Mucosa of descending colon (tissue), 3 donors: ENCODE measurements around the gene TRIM25. TPM values are rescaled to one million over a fixed set of nuclear protein-coding genes. Genes with fewer than 3 reads are reported as not detected.

Experiments
- ATAC-seq: fragments of 200-7000 bp; cut with Tn5 transposase; one replicate; pipeline ENCODE4 v1.9.1; 2020; ENCODE audit warnings: mild to moderate bottlenecking, moderate library complexity
- DNase-seq, 3 donors: peaks; one replicate each; pipeline ENCODE4 v3.0.0-alpha.2; 2020
- H3K36me3 ChIP-seq: fragments of 200-600 bp; one replicate; pipeline ENCODE4 v1.8.0; 2021; ENCODE audit warnings: low read depth, mild to moderate bottlenecking
- H3K4me1 ChIP-seq: fragments of 200-600 bp; one replicate; pipeline ENCODE4 v1.8.0; 2021; ENCODE audit warnings: low read depth, mild to moderate bottlenecking
- H3K4me3 ChIP-seq: fragments of 200-600 bp; one replicate; pipeline ENCODE4 v1.8.0; 2021; ENCODE audit warnings: mild to moderate bottlenecking
- H3K9me3 ChIP-seq: fragments of 200-600 bp; one replicate; pipeline ENCODE4 v1.8.0; 2021; ENCODE audit warnings: mild to moderate bottlenecking
- CTCF ChIP-seq: fragments of 200-600 bp; IDR thresholded peaks from one replicate; pipeline ENCODE4 v1.8.0; 2022; ENCODE audit warnings: antibody characterized with exemption, mild to moderate bottlenecking
- intact Hi-C, 2 donors: fragments of 100-400 bp; cut with DNase I in 1 of 2; cut with micrococcal nuclease in 1 of 2; formaldehyde crosslinking; loops; one replicate each; pipeline versions ENCODE4 v1.11.0 to v1.11.1; 2022; cut with DNase I, micrococcal nuclease
- total RNA-seq, 3 donors: library from RNA; stranded (reverse); fragmentation: NEBNext Ultra II Directional in 2 of 3; extraction: Animal tissue kit (Norgen Biotek cat#: 25700) in 2 of 3; gene quantifications; one replicate each; pipeline versions ENCODE4 v1.2.1 to v1.2.4, GENCODE V29; 2021 to 2023
- donor health status: DM: no; HTN: no; CAD: no; lungs with moderate emphysema.
- donor health status: DM: no; HTN: no; CAD: no.
- donor health status: DM: no; HTN: yes; CAD: no.

TRIM25 gene
- total RNA-seq, 3 donors from 2014 or later = 76.1 to 130 (median 115) TPM

GRCh38 chr17:56883616-56884015 is 30.2 kb downstream of the TRIM25 start:
- Histone ChIP-seq H3K4me3 (no peak overlapping the region), H3K9me3 (peaks cover 8% of the 10 kb centered on the region), H3K36me3 (no peaks in the 10 kb centered on the region), H3K4me1 (peaks cover 26% of the 10 kb centered on the region)
- intact Hi-C loops = no loop called here
- no peak for DNase-seq
- TF ChIP-seq CTCF = no peak
- no peak for ATAC-seq

DNA sequence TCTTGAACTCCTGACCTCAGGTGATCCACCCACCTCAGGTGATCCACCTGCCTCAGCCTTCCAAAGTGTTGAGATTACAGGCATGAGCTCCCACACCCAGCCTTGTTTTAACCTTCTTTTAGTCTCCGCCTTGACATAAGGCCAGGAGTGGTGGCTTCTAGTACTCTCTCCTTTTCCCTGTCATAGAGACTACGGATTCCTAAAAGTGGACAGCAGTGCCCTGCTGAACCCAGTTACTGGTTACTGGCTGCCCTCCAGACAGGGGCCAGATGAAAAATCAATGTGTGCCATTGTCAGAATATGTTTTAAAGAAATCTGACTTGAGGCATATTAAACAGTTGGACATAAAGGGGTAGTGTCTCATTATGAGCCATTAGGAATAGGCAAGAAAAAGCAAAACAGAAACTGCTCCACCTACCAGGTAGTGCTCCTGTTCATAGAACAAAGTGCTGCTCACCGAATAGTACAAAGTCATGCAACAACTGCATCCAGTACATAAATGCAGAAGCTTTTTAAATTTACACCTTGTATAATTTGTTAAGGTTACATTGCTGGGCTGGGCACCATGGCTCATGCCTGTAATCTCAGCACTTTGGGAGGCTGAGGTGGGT is 32.1 kb downstream of the TRIM25 start:
- ATAC-seq = no peak
- no peak for TF ChIP-seq CTCF
- H3K4me3 ChIP-seq = no peak overlapping the region
- no peaks in the 10 kb centered on the region for H3K36me3 ChIP-seq
- DNase-seq = no peak
- intact Hi-C loops = no loop called here
- H3K9me3 ChIP-seq = no peaks in the 10 kb centered on the region
- H3K4me1 ChIP-seq = peaks cover 20% of the 10 kb centered on the region

DNA sequence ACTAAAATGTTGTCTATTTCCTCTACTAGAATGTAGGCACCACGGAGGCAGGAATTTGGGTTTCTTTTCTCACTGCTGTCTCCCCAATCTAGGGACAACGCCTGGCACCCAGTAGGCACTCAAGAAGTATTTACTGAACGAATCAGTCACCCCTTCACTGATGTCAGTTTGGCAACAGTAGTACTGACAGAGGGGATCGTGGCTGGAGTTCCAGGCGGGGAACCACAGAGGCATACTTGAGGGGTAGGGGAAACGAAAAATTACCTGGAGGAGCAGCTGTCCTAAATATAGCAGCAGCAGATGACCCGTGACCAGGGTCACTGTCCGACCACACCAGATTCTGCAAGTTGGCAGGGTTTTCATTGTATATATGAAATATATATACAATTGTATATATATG is 33.3 kb downstream of the TRIM25 start:
- no peak for ATAC-seq
- Histone ChIP-seq H3K4me1 (peaks cover 13% of the 10 kb centered on the region), H3K4me3 (no peak overlapping the region), H3K9me3 (no peaks in the 10 kb centered on the region), H3K36me3 (no peaks in the 10 kb centered on the region)
- no peak for DNase-seq
- TF ChIP-seq CTCF = no peak
- intact Hi-C loops = no loop called here

DNA sequence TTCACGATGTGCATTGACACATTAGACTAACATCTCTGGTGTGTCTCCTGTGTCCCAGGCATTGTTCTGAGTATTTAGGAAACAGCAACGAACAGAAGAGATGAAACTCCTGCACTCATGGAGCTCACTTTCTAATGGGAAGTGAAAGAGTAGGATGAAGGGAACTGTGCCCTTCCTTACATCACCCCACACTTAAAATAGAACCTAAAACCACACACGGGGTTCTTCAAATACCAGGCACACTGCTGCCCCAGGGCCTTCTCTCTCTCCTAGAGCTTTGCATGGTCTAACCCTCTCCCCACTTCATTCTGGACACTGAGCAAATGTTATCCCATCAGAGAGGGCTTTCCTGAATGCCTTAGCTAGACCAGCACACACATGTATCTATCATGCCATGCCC is 33.7 kb downstream of the TRIM25 start:
- intact Hi-C loops = no loop called here
- no peak for ATAC-seq

GRCh38 chr17:56879280-56879679 is 34.6 kb downstream of the TRIM25 start:
- Histone ChIP-seq H3K36me3 (no peaks in the 10 kb centered on the region), H3K9me3 (no peaks in the 10 kb centered on the region), H3K4me1 (peaks cover 1% of the 10 kb centered on the region), H3K4me3 (no peak overlapping the region)
- TF ChIP-seq CTCF = no peak
- intact Hi-C loops = no loop called here
- DNase-seq (no peak), ATAC-seq (no peak)

More for the DNA sequence above, 33.7 kb downstream of the TRIM25 start:
- Histone ChIP-seq H3K9me3 (no peaks in the 10 kb centered on the region), H3K4me1 (peaks cover 9% of the 10 kb centered on the region), H3K4me3 (no peak overlapping the region), H3K36me3 (no peaks in the 10 kb centered on the region)
- DNase-seq = no peak
- no peak for TF ChIP-seq CTCF

DNA sequence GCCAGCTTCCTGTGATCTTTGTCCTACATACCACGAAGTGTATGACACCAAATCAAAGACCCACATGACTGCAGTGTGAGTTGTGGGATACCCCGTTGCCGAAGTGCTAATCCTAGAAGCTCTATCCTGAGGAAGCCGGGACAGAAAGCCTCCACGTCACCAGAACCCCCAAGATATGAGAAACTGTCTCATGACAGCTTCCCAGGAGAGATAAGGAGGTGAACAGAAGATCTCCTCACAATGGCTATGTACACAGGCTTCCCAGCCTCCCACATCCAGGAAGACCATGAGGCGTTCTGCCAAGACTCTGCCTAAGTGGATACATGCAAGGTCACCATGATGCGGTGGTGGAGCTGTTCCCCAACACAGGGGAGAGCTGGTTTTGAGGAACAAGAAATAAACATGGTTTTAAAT is 37.1 kb downstream of the TRIM25 start:
- Histone ChIP-seq H3K4me1 (no peaks in the 10 kb centered on the region), H3K4me3 (no peak overlapping the region), H3K36me3 (no peaks in the 10 kb centered on the region), H3K9me3 (no peaks in the 10 kb centered on the region)
- ATAC-seq (no peak), DNase-seq (no peak)
- intact Hi-C loops = no loop called here
- no peak for TF ChIP-seq CTCF
